NCI-H1048 (cell line): ENCODE results near the gene ZNF749.
A peak's percentile ranks its signal among the peaks of the same experiment; 100 is the strongest.

ENCODE experiments used
- DNase-seq: peaks from one replicate; lab custom pipeline; 2025; lab: John Stamatoyannopoulos, UW

Gene ZNF749

GRCh38 chr19:57435062-57435978, at the start of gene ZNF749:
TSS of gene ZNF749 (plus strand) at chr19:57435325. CDS start at chr19:57435579, 254 bp downstream.
- peak; percentile 93 for DNase-seq

GRCh38 chr19:57389194-57389729, 45.9 kb upstream of the ZNF749 start:
- DNase-seq: no peak

GRCh38 chr19:57389730-57390598, 45.2 kb upstream of the ZNF749 start, which contains the start of gene ZNF548:
TSS of gene ZNF548 (plus strand) at chr19:57389854. CDS start at chr19:57390100, 246 bp downstream.
- peak; percentile 98 for DNase-seq

- no peak for DNase-seq
Observed at GRCh38 chr19:57395710-57396109, 39.4 kb upstream of the ZNF749 start.

GRCh38 chr19:57398868-57399267, 36.3 kb upstream of the ZNF749 start:
- no peak for DNase-seq

- no peak for DNase-seq
Observed at GRCh38 chr19:57403737-57404563, 31.2 kb upstream of the ZNF749 start.

GRCh38 chr19:57406516-57407123, 28.5 kb upstream of the ZNF749 start:
- DNase-seq: peak; percentile 36

GRCh38 chr19:57410877-57411671, 24.1 kb upstream of the ZNF749 start, which contains the start of gene ZNF17:
TSS of gene ZNF17 (plus strand) at chr19:57411161. CDS start at chr19:57413616, 2,455 bp downstream.
- peak; percentile 67 for DNase-seq

- no peak for DNase-seq
Observed at GRCh38 chr19:57419439-57419838, 15.7 kb upstream of the ZNF749 start.

- no peak for DNase-seq
Observed at GRCh38 chr19:57421037-57421436, 14.1 kb upstream of the ZNF749 start.

GRCh38 chr19:57434386-57435061, 601 bp upstream of the ZNF749 start:
- no peak for DNase-seq

- DNase-seq: no peak
Observed at GRCh38 chr19:57436417-57436816, 1.3 kb downstream of the ZNF749 start.

- DNase-seq: no peak
Observed at GRCh38 chr19:57437931-57438330, 2.8 kb downstream of the ZNF749 start.

GRCh38 chr19:57438925-57439324, 3.8 kb downstream of the ZNF749 start:
- no peak for DNase-seq

- DNase-seq: no peak
Observed at GRCh38 chr19:57441979-57442752, 7.0 kb downstream of the ZNF749 start.

- no peak for DNase-seq
Observed at GRCh38 chr19:57443121-57443696, 8.1 kb downstream of the ZNF749 start.

- DNase-seq: no peak
Observed at GRCh38 chr19:57452307-57452706, 17.2 kb downstream of the ZNF749 start.

- DNase-seq: no peak
Observed at GRCh38 chr19:57465680-57466381, 30.7 kb downstream of the ZNF749 start.
